GM19023 (cell line): ENCODE results near the gene CHPF2.

Experiments used
- ATAC-seq: cut with Tn5 transposase; IDR thresholded peaks from one replicate; pipeline ENCODE4 v1.9.1; 2021; ENCODE audit warnings: mild to moderate bottlenecking, moderate library complexity; ENCODE audit not compliant: unreplicated experiment

The CHPF2 gene

DNA sequence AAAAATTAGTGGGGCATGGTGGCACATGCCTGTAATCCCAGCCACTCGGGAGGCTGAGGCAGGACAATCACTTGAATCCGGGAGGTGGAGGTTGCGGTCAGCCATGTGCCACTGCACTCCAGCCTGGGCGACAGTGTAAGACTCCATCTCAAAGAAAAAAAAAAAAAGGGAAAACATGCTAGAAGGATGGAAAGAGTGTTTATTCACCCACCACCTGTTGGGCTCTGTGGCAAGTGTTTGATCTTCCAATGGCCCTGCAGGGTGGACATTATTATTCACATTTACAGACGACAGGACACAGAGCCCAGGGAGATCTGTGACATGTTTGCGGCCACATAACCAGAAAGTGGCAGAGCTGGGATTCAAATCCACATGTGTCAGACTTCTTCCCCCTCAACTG lies 49.4 kb downstream of the CHPF2 start:
- ATAC-seq, result no peak

DNA sequence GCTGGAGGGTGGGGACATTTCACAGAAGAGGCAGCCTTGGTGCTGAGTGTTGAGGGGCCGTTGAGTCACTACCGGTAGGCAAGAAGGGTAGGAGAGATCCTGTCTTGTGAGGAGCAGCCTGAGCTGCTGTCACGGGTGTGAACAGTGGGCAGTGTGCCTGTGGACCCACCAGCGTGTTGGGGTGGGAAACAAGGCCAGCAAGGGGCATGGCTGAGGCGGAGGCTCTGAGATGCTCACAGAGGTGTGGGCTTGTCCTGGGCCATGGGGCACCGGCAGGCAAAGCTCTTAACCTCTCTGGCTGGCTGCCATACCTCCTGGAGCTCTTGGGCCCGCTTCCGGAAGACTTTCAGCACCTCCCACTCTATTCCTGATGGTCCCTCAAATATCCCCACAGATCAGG lies 49.8 kb downstream of the CHPF2 start:
- no peak for ATAC-seq

DNA sequence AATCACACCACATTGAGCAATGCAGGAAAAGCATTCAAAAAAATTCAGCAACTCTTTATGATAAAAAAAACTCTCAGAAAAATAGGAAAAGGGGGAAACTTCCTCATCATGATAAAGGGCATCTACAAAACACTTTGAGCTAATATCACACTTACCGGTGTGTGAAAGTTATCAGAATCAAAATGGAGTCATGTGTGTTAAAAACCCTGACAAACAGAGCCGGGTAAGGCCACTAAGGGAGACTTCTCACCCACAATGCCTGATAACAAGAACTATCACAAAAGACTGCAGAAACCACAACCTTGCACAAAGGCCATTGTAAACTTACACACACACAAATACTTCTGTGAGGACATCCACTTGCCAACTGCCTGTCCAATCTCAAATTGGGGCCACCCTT lies 51.0 kb downstream of the CHPF2 start:
- no peak for ATAC-seq

DNA sequence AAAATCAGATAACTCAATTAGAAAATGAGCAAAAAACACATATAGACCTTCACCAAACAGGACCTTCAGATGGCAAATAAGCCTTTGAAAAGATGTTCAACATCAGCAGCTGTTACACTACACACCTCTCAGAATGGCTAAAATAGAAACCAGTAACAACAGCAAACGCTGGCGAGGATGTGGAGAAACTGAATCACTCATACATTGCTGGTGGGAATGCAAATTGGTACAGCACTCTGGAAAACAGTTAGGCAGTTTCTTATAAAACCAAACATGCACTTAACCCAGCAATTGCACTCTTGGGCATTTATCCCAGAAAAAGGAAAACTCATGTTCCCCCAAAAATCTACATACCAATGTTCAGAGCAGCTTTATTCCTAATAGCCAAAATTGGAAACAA lies 53.9 kb downstream of the CHPF2 start:
- no peak for ATAC-seq
